Measurements from ENCODE around the gene TMEM125.

The TMEM125 gene

GRCh38 chr1:43272576-43273571, 3.1 kb downstream of the TMEM125 start:
- CTCF ChIA-PET = no interaction called here
- DNase-seq (ENCODE audit: extremely low spot score) = peak; percentile 6
- TF ChIP-seq CTCF (IDR thresholded peaks at IDR 0.05; ENCODE audit: control extremely low read depth, extremely low read depth, low read depth, missing control alignments) = no peak
- POLR2A ChIA-PET = no interaction called here

DNA sequence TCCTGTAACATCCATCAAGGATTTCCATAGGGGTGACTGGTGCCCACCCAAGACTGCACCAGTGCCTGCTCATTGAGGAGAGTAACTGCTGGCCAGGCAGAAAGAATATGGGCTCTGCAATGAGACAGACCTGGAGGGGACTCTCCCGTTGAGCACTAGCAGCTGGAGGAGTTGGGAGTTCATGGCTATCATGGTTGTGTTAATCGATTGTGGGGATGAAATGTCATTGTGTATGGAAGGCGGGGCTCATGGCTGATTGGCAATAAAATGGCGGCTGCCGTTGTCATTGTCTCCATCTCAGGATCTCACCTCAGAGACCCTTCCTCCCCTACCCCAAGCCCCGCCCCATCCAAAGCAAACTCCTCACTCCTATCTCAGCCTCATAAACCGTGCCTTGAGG, 3.9 kb downstream of the TMEM125 start:
- CTCF ChIA-PET = no interaction called here
- POLR2A ChIA-PET = interaction anchor here (0.7 kb wide), 1 partner anchor 317 kb away, joined by 5 read pairs; no protein-coding TSS in a partner anchor
- no peak for TF ChIP-seq CTCF (IDR thresholded peaks at IDR 0.05; ENCODE audit: control extremely low read depth, extremely low read depth, low read depth, missing control alignments)
- DNase-seq (ENCODE audit: extremely low spot score) = peak; percentile 6

DNA sequence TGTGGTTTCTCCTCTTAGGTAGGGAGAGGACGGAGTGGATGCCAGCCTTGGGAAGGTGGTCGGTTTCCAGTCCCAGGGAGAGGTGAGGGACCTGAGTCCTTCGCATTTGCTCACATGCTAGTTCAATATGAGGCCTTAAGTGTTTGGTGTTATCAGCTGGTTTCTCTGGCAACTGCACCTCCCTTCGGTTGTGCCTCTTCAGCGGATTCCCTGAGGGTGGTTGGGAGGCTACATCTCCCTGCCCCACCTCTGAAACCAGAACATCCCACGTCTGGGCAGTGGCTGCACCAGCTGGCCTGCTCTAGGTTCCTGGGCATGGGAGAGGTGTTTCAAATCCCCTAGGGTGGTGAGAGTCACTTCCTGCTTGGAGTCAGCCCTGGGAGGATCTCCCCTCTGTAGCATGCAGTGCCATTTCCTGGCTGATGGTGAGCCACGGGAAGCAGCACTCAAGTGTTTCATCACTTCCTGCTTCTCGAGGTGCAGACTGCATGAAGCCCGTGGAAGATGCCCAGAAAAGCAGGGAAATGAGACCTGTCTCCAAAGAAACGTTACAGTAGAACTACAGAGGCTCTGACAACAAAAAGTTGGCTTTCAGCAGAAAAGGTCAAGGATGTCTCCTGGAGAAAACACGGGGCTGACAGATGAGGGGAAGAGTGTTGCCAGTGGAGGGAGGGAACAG, 4.5 kb downstream of the TMEM125 start:
- ChIA-PET POLR2A (interaction anchor here (0.7 kb wide), 1 partner anchor 318 kb away, joined by 5 read pairs; no protein-coding TSS in a partner anchor), CTCF (no interaction called here)
- DNase-seq (ENCODE audit: extremely low spot score) = peak; percentile 24
- no peak for TF ChIP-seq CTCF (IDR thresholded peaks at IDR 0.05; ENCODE audit: control extremely low read depth, extremely low read depth, low read depth, missing control alignments)

DNA sequence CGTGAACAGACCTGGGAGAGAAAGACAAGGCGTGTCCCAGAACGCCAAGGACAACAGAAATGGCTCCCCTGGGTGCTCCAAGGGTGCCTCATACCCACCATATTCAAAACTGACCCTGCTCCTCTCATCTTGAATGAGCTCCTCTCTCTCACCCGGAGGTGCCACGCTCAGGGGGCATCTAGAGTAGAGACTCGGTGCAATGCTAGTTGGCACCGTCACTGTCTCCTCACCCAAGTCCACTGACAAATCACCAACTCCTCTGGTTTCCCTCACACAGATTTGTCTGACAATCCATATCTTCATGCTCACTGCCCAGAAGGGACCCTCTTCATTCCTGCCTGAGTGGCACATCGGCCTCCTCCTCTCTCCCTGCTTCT, 5.0 kb downstream of the TMEM125 start:
- DNase-seq (ENCODE audit: extremely low spot score) = no peak
- ChIA-PET CTCF (no interaction called here), POLR2A (no interaction called here)
- no peak for TF ChIP-seq CTCF (IDR thresholded peaks at IDR 0.05; ENCODE audit: control extremely low read depth, extremely low read depth, low read depth, missing control alignments)

DNA sequence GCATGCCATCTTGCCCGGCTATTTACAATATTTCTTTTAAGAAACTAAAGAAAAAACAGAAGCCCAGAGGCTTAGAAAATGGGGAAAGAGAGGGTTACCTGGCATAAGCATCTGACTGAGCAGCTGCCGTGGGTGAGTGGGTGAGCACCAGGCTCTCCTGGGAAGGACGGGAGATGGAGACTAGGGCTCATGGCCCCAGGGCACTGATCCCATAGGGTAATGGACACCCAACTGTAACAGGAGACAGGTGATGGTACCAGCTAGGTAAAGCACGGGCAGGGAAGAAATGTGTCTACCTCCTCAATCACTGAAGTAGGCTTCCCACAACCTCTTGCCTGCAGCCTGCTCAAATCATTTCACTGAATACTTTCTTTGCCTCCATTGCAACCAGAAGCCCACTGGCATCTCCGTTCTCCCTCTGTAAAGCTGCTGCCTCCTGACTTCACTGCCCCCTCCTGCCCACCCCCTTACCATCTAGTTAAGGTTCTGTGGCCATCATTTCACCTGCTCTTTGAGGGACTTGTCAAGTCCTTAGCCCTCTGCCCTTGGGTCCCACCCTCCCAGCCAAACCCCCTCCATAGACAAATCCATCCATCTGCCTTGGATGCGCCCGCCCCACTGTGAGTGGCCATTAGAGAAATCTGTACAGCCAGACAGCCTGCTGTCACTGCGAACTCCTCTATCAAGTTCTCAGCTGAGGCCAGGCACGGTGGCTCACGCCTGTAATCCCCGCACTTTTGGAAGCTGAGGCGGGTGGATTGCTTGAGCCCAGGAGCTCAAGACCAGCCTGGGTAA, 6.2 kb downstream of the TMEM125 start:
- no peak for DNase-seq (ENCODE audit: extremely low spot score)
- no peak for TF ChIP-seq CTCF (IDR thresholded peaks at IDR 0.05; ENCODE audit: control extremely low read depth, extremely low read depth, low read depth, missing control alignments)
- ChIA-PET CTCF (interaction anchor here (1.7 kb wide), 1 partner anchor 32 kb away, joined by 4 read pairs; no protein-coding TSS in a partner anchor), POLR2A (no interaction called here)

GRCh38 chr1:43276673-43277072, 6.9 kb downstream of the TMEM125 start:
- ChIA-PET POLR2A (no interaction called here), CTCF (interaction anchor here (0.9 to 1.7 kb wide), 2 partner anchors 18 to 31 kb away, joined by 4 read pairs; no protein-coding TSS in a partner anchor)
- no peak for TF ChIP-seq CTCF (IDR thresholded peaks at IDR 0.05; ENCODE audit: control extremely low read depth, extremely low read depth, low read depth, missing control alignments)
- DNase-seq (ENCODE audit: extremely low spot score) = no peak
